ENCODE data around the gene SLC1A2. TPM values are rescaled to one million over a fixed set of nuclear protein-coding genes. Genes with fewer than 3 reads are reported as not detected.

Gene SLC1A2
- total and polyA plus RNA-seq, 2 of the 4 experiments (the other 2 are of a cell fraction), result 0.15 to 0.54 TPM

DNA sequence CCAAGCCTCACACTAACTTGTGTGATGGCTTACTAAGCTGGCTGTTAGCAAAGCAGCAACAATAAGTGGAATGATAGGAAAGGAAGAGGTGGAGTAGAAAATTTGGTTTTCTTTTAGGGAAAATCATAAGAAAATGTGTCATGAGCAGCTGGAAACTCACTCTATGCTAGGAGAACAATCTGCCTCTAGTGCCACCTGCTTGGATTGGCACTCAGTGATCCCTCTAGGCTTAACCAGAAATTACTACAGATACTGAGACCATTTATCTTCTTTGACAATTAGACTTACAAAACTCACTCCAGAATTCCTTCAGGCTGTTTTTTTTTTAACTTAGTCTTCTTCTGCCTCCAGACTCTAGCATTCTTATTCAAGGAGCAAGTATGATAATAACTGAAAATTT lies 163.1 kb downstream of the SLC1A2 start:
- Histone ChIP-seq H3K4me2 (ENCODE audit: low read depth, low read length) (no peak overlapping the region), H3K18ac (ENCODE audit: low read depth, low read length) (no peak overlapping the region), H2AK9ac (replicated peaks; ENCODE audit: low read depth, low read length, poor library complexity) (no peak overlapping the region), H3K79me1 (ENCODE audit: low read depth in 1 of 2, low read length in 2 of 2) (no peaks in the 10 kb centered on the region), H4K91ac (ENCODE audit: insufficient read depth, low read depth, low read length) (no peak overlapping the region), H3K36me3 (ENCODE audit: control insufficient read depth, insufficient read depth, low read length) (no peaks in the 10 kb centered on the region; the same call in 1 of the 2 replicates), H4K20me1 (ENCODE audit: insufficient read depth, low read length) (no peaks in the 10 kb centered on the region), H2BK15ac (ENCODE audit: low read depth, low read length) (no peak overlapping the region), H3K27me3 (ENCODE audit: control insufficient read depth, insufficient read depth, low read length) (no peaks in the 10 kb centered on the region), H3K9me3 (ENCODE audit: control insufficient read depth, insufficient read depth, low read length) (no peaks in the 10 kb centered on the region), H3K4me1 (ENCODE audit: control insufficient read depth, insufficient read depth, low read length) (peaks cover 14% of the 10 kb centered on the region), H2AFZ (replicated peaks; ENCODE audit: low read length, poor library complexity) (no peak overlapping the region), H3K23ac (ENCODE audit: low read depth, low read length) (no peak overlapping the region), H4K5ac (ENCODE audit: low read depth, low read length) (no peak overlapping the region), H3K9ac (ENCODE audit: low read depth, low read length) (no peak overlapping the region), H3K56ac (ENCODE audit: extremely low read depth, insufficient read depth, low read length) (no peak overlapping the region), H2AK5ac (ENCODE audit: low read depth, low read length) (no peak overlapping the region), H3K4me3 (ENCODE audit: insufficient read depth, low read depth, low read length) (no peak overlapping the region), H3K27ac (ENCODE audit: insufficient read depth, low read length) (no peak overlapping the region), H3K4ac (ENCODE audit: low read depth, low read length) (no peak overlapping the region), H2BK5ac (ENCODE audit: low read depth, low read length, poor library complexity, severe bottlenecking) (no peak overlapping the region), H2BK20ac (ENCODE audit: low read depth, low read length) (no peak overlapping the region), H2BK120ac (ENCODE audit: low read depth, low read length) (no peak overlapping the region), H3K14ac (replicated peaks; ENCODE audit: low read depth, low read length) (no peak overlapping the region), H3K9me1 (ENCODE audit: insufficient read depth, low read length) (peaks cover 8% of the 10 kb centered on the region; the same call in 1 of the 2 replicates), H4K8ac (ENCODE audit: low read depth in 2 of 2, low read length in 2 of 2) (no peak overlapping the region)
- no peak for ATAC-seq (ENCODE audit: low read depth)
- CTCF ChIA-PET, result no interaction called here
- dilution Hi-C loops (cut with HindIII; ENCODE audit: low sequenced_read_pairs, unreplicated experiment) (no loop called here), intact Hi-C loops (cut with micrococcal nuclease) (no loop called here), in situ Hi-C loops (cut with MboI; ENCODE audit: low sequenced_read_pairs) (loop anchor here (10.0 kb wide), 1 partner anchor 59 kb away; no protein-coding TSS in a partner anchor)
- POLR2A ChIA-PET (ENCODE audit: unreplicated experiment), result no interaction called here
- no peak for TF ChIP-seq RCOR1 (IDR thresholded peaks at IDR 0.05; ENCODE audit: insufficient replicate concordance, low read length)
- no peak for TF ChIP-seq MAZ (IDR thresholded peaks at IDR 0.05; ENCODE audit: borderline replicate concordance, low read depth, low read length)
- TF ChIP-seq CEBPB (IDR thresholded peaks at IDR 0.05; ENCODE audit: low read depth, low read length), result no peak
- TF ChIP-seq, protein P1, sequence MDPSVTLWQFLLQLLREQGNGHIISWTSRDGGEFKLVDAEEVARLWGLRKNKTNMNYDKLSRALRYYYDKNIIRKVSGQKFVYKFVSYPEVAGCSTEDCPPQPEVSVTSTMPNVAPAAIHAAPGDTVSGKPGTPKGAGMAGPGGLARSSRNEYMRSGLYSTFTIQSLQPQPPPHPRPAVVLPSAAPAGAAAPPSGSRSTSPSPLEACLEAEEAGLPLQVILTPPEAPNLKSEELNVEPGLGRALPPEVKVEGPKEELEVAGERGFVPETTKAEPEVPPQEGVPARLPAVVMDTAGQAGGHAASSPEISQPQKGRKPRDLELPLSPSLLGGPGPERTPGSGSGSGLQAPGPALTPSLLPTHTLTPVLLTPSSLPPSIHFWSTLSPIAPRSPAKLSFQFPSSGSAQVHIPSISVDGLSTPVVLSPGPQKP (IDR thresholded peaks at IDR 0.05; ENCODE audit: borderline replicate concordance, low read depth, low read length), result no peak
- TF ChIP-seq, protein P2, sequence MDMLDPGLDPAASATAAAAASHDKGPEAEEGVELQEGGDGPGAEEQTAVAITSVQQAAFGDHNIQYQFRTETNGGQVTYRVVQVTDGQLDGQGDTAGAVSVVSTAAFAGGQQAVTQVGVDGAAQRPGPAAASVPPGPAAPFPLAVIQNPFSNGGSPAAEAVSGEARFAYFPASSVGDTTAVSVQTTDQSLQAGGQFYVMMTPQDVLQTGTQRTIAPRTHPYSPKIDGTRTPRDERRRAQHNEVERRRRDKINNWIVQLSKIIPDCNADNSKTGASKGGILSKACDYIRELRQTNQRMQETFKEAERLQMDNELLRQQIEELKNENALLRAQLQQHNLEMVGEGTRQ (IDR thresholded peaks at IDR 0.05; ENCODE audit: low read depth, low read length), result no peak
- no peak for DNase-seq
- BruUV-seq (replicated peaks), result no TSS peak

Data from IMR-90 (cell line).